NB4 (cell line): ENCODE data around the gene POFUT2.
A peak's percentile ranks its signal among the peaks of the same experiment; 100 is the strongest.

Experiments used
- CTCF ChIP-seq: IDR thresholded peaks from one replicate; pipeline ENCODE4 v1.5.1; 2012; ENCODE audit warnings: low read depth, low read length
- MYC ChIP-seq: IDR thresholded peaks from 2 replicates; pipeline ENCODE4 v1.6.1; 2011; ENCODE audit warnings: low read depth, low read length
- POLR2A ChIP-seq: IDR thresholded peaks from 2 replicates; pipeline ENCODE4 v1.6.1; 2011; ENCODE audit warnings: mild to moderate bottlenecking; ENCODE audit not compliant: insufficient read length; ENCODE audit errors: extremely low read depth
- TF ChIP-seq, protein P1 (sequence below): IDR thresholded peaks from 2 replicates; pipeline ENCODE4 v1.6.1; 2011; ENCODE audit warnings: low read depth, low read length

- TF ChIP-seq CTCF (peak; percentile 79), POLR2A (no peak), MYC (peak; percentile 42; the same call in 1 of the 2 replicates)
- TF ChIP-seq, protein P1, sequence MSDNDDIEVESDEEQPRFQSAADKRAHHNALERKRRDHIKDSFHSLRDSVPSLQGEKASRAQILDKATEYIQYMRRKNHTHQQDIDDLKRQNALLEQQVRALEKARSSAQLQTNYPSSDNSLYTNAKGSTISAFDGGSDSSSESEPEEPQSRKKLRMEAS = peak; percentile 54
Observed at GRCh38 chr21:45309069-45309986, 21.6 kb upstream of the POFUT2 start.
